ENCODE data around the gene CNGA3. TPM values are rescaled to one million over a fixed set of nuclear protein-coding genes. Genes with fewer than 3 reads are reported as not detected.
"Not testable (repeated sequence)": the region's sequence is repeated elsewhere in the genome, so short reads cannot be mapped to it uniquely, and the experiment has no call there.

The CNGA3 gene
- not detected for polyA plus RNA-seq (ENCODE audit: insufficient read length in 4 of 4)

- DNase-seq (ENCODE audit: low read depth in 4 of 4, low spot score in 3 of 4), result peak; percentile 14 to 51 (median 29)
These were observed at the start of gene CNGA3 for GRCh38 chr2:98346311-98347236. CNGA3 (plus strand) TSS chr2:98346456; CDS start chr2:98369976, 23,520 bp downstream.

GRCh38 chr2:98297817-98298682, 48.2 kb upstream of the CNGA3 start:
- DNase-seq (ENCODE audit: low read depth in 4 of 4, low spot score in 3 of 4), result no peak

DNA sequence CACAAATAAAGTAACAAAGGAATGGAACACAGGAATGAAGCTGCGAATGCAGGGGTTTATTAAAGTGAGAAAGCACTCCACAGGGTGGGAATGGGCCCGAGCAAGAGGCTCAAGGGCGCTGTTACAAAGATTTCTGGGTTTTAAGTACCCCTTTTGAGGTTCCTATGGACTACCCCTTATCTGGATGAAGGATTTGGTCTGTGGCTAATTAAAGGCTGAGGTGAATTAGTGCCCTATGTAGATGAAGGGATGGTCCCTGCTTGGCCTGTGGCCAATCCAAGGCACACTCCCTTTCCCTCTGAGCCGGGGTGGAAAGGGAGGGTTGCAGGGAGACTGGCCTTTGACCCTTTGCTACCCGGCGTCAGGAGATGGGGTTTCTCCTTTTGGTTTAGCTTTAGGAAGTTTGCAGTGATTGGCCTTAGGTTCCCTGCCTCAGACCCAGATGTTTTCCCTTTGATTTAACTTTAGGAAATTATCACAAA, 47.5 kb upstream of the CNGA3 start:
- DNase-seq (ENCODE audit: low read depth in 4 of 4, low spot score in 3 of 4), result no peak

GRCh38 chr2:98299211-98299905, 46.9 kb upstream of the CNGA3 start:
- DNase-seq (ENCODE audit: low read depth in 4 of 4, low spot score in 3 of 4), result no peak

GRCh38 chr2:98300141-98300874, 45.9 kb upstream of the CNGA3 start:
- DNase-seq (ENCODE audit: low read depth in 4 of 4, low spot score in 3 of 4), result no peak

GRCh38 chr2:98301469-98301868, 44.8 kb upstream of the CNGA3 start:
- DNase-seq (ENCODE audit: low read depth in 4 of 4, low spot score in 3 of 4), result no peak

GRCh38 chr2:98307131-98307696, 39.0 kb upstream of the CNGA3 start:
- DNase-seq (ENCODE audit: low read depth in 4 of 4, low spot score in 3 of 4), result not testable (repeated sequence)

- no peak for DNase-seq (ENCODE audit: low read depth in 4 of 4, low spot score in 3 of 4)
These were observed 38.2 kb upstream of the CNGA3 start for GRCh38 chr2:98308068-98308467.

DNA sequence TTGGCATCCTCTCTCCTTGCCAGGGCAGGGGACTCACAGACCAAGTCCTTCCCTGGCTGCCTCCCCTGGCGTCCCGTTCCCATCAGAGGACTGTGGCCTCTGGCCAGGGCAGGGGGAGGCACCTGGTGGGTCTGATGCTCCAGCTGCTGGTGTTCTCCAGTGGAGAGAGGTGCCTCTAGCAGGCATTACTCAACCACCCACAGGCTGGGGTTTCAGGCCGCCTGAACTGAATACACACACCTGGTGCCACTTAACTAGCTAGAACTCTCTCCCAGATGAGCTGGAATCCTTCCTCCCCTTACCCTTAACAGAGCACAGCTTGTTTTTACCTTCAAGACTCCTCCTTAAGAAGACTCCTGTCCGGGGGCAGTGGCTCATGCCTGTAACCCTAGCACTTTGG, 37.7 kb upstream of the CNGA3 start:
- DNase-seq (ENCODE audit: low read depth in 4 of 4, low spot score in 3 of 4), result no peak

DNA sequence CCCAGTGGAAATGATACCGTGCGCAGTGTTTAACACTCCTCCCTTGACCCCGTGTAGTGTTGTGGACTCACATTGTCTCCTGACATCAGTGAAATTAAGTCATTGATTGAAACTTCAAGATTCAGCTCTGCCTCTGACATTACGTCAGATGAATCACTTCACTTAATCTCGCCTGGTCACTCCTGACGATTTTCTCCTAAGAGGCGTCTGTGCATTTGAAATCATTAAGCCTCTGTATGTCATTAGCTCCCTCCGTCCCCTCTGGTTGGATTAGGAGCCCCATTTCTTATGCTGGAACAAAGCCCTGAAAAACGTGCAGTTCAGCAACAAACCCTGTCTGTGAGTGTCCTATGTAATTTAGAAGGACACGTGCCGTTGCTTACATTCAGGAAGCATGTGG, 36.7 kb upstream of the CNGA3 start:
- DNase-seq (ENCODE audit: low read depth in 4 of 4, low spot score in 3 of 4), result no peak

DNA sequence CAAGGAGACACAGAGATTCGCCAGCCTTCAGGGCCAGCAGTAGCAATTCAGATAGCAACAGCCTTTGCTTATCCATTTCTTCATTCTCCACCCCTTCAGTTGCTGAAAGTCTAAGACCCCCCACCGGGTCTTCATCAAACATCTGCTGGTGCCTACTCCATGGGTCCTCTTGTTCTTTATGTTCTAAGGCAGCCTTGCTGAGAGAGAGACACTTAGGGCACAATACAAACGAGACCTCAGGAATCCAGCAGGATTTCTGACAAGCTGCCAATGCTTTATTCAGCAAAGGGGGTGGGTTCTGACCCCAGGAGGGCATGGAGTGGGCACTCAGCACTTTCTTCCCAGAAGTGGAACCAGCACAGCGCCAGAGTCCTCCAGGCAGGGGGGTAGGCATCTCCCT, 36.2 kb upstream of the CNGA3 start:
- no peak for DNase-seq (ENCODE audit: low read depth in 4 of 4, low spot score in 3 of 4)

- no peak for DNase-seq (ENCODE audit: low read depth in 4 of 4, low spot score in 3 of 4)
These were observed 35.2 kb upstream of the CNGA3 start for GRCh38 chr2:98311090-98311489.

DNA sequence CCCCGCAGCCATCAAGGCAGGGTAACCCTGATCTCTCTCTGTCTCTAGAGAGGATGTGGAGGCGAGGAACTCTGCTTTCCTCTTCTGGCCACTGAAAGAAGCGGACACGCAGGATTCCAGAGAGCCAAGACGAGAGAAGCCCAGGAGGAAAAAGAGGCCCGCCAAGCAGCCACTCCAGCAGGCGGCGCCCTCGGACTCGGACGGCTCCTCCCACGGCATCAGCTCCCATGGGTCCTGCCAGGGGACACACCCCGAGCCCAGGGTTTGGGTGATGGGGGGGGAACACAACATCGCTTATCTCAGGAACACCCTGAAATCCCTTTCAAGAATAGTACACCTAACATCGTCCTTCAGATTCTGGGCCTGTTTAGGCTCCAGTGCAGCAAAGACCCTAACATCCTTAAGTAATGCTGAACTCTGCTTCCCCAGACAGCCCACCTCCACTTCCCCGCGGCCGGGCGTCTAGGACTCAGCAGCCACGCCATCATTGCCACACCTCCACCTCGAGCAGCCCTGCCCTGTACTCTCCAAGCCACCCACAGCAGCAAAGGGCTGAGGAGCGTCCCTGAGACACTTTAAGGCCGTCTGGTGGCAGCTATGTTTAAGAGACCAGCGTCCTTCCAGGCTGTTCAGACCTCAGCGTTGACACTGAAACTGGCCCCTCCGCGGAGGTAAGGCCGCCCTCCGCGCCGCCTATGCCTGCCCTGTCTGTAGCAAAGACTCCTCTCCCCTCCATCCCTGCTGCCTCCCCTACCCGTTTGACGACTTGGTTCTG, 34.3 kb upstream of the CNGA3 start:
- no peak for DNase-seq (ENCODE audit: low read depth in 4 of 4, low spot score in 3 of 4)

DNA sequence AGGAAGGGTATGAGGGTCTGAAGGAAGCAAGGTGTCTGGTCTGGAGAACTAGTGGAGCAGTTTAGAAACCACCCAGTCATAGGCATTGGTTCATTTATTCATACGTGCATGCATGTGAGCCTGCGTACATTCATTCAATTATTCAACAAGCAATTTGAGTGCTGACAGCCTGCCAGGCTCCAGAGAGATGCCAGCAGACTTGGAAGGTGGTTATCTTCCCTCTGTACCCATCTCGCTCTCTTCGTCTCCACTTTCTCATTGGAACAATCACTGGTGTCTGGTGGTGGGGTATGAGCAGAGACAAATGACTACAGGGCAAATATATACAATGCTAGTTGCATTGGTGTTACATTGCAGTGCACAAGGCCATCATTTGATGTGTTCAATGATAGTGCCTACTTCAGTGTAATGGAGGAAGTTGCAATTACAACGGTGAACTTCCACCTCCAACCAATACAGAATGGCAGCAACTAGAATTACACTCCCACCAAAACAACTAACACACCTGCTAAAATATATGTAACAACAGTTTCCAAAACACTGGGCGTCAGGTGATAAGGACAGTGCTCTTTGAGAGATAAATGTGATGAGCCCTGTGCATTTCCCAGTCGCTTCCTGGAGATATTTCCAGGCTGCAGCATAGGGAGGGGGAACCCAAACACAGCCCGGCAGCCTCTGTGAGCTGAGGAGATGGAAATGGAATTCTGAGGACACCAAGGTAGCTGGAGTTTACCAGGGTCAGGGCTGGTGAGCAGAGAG, 32.6 kb upstream of the CNGA3 start:
- no peak for DNase-seq (ENCODE audit: low read depth in 4 of 4, low spot score in 3 of 4)

GRCh38 chr2:98314251-98314650, 32.0 kb upstream of the CNGA3 start:
- DNase-seq (ENCODE audit: low read depth in 4 of 4, low spot score in 3 of 4), result no peak

DNA sequence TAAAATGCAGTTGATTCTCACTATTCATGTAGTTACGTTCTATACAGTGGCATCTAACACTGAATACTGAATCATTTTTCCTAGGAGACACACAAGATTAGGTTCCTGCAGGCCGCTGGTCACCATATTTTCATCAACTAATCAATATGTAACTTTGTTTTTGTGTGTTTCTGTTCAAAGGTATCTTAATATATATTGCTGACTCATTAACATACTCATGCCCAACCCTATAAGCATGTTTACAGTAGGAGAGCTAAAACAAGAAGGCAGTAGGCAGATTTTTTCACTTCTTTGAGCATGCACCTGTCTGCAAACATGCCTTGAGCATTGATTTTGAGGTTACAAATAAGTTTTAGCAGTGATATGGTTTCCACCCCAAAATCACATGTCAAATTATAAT, 30.3 kb upstream of the CNGA3 start:
- no peak for DNase-seq (ENCODE audit: low read depth in 4 of 4, low spot score in 3 of 4)

GRCh38 chr2:98317214-98317613, 29.0 kb upstream of the CNGA3 start:
- DNase-seq (ENCODE audit: low read depth in 4 of 4, low spot score in 3 of 4), result no peak

GRCh38 chr2:98320171-98320570, 26.1 kb upstream of the CNGA3 start:
- not testable (repeated sequence) for DNase-seq (ENCODE audit: low read depth in 4 of 4, low spot score in 3 of 4)
